ENCODE data around the gene CAMTA1. TPM values are rescaled to one million over a fixed set of nuclear protein-coding genes. Genes with fewer than 3 reads are reported as not detected.

CAMTA1 gene
- total RNA-seq, 2 experiments from 2014 or later: 39.3 to 48.8 TPM

- DNase-seq: no peak
- no peak overlapping the region for H3K4me3 Mint-ChIP-seq
- H3K27ac Mint-ChIP-seq: no peak overlapping the region
- no peaks in the 10 kb centered on the region for H3K36me3 Mint-ChIP-seq (ENCODE audit: low read depth)
- peaks cover 2% of the 10 kb centered on the region for H3K4me1 Mint-ChIP-seq
- ChIA-PET POLR2A (no interaction called here), CTCF (no interaction called here)
- H3K27me3 Mint-ChIP-seq: peaks cover 2% of the 10 kb centered on the region
- no peaks in the 10 kb centered on the region for H3K9me3 Mint-ChIP-seq
Measured at GRCh38 chr1:7292036-7292681, 506.9 kb downstream of the CAMTA1 start.

DNA sequence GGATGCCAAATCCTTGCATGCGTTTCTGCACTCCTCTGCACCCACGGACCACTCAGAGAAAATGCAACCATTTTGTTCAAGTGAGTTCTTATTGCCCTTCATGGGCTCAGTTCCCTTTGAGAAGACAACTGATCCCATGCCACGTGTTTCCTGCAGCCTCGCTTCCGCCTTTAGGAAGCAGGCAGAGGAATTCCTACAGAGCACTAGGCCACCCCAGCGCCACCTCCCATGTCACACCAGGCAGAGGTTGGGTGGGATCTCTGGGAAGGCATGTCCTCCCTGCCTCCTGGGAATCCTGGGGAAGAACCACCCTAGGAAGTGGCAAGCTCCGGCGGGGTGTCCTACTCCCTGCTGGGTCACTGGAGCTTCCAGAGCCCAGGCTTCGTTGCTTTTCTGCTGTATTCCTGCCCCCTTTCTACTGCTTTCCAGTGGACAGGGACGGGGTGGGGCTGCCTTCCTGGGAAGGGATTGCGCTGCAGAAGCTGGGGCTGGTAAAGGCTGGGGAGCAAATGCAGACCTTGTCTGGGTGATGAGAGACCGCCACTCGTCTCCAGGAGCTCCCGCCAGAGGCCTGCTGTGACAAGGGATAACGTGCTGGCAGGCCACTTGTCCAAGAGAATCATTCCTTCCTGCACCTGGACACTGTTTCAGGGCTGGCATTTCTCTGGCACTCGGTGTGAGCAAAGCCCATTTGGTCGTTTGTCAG, 507.6 kb downstream of the CAMTA1 start:
- Mint-ChIP-seq H3K4me3 (no peak overlapping the region), H3K9me3 (no peaks in the 10 kb centered on the region), H3K4me1 (peaks cover 2% of the 10 kb centered on the region), H3K27ac (no peak overlapping the region), H3K27me3 (peaks cover 2% of the 10 kb centered on the region), H3K36me3 (ENCODE audit: low read depth) (no peaks in the 10 kb centered on the region)
- no peak for DNase-seq
- ChIA-PET CTCF (no interaction called here), POLR2A (no interaction called here)

GRCh38 chr1:7293702-7294629, 508.7 kb downstream of the CAMTA1 start:
- Mint-ChIP-seq H3K4me3 (no peak overlapping the region), H3K27me3 (peaks cover 2% of the 10 kb centered on the region), H3K36me3 (ENCODE audit: low read depth) (no peaks in the 10 kb centered on the region), H3K4me1 (peaks cover 2% of the 10 kb centered on the region), H3K9me3 (no peaks in the 10 kb centered on the region), H3K27ac (no peak overlapping the region)
- no peak for DNase-seq
- CTCF ChIA-PET: interaction anchor here (0.6 kb wide), 1 partner anchor 31 kb away, joined by 3 read pairs; no protein-coding TSS in a partner anchor
- POLR2A ChIA-PET: no interaction called here

DNA sequence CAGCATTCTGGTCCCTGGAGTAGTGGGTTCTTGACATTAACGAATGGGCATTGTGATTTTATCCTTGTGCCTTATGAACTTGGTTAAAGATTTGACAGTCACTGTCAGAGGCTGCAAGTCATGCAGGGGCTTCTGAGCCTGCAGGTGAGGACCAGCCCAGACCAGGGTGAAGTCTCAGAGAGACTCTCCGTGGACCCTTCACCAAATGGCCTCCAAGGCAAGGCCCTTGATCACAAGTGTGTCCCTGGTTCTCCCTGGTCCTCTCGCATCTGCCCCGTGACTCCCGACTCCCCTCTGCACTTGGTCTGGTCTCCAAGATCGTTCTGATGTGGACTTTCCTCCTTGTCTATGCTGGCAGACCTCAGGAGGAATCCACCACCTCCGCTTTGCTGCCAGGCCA, 509.4 kb downstream of the CAMTA1 start:
- ChIA-PET POLR2A (no interaction called here), CTCF (no interaction called here)
- H3K27me3 Mint-ChIP-seq: peaks cover 5% of the 10 kb centered on the region
- H3K27ac Mint-ChIP-seq: no peak overlapping the region
- no peaks in the 10 kb centered on the region for H3K36me3 Mint-ChIP-seq (ENCODE audit: low read depth)
- H3K4me1 Mint-ChIP-seq: no peaks in the 10 kb centered on the region
- H3K4me3 Mint-ChIP-seq: no peak overlapping the region
- H3K9me3 Mint-ChIP-seq: no peaks in the 10 kb centered on the region
- no peak for DNase-seq

GRCh38 chr1:7295946-7296345, 510.7 kb downstream of the CAMTA1 start:
- DNase-seq: no peak
- Mint-ChIP-seq H3K36me3 (ENCODE audit: low read depth) (no peaks in the 10 kb centered on the region), H3K4me3 (no peak overlapping the region), H3K27ac (no peak overlapping the region), H3K27me3 (peaks cover 5% of the 10 kb centered on the region), H3K4me1 (no peaks in the 10 kb centered on the region), H3K9me3 (no peaks in the 10 kb centered on the region)
- CTCF ChIA-PET: no interaction called here
- POLR2A ChIA-PET: no interaction called here

GRCh38 chr1:7296968-7297367, 511.7 kb downstream of the CAMTA1 start:
- POLR2A ChIA-PET: no interaction called here
- no peak for DNase-seq
- Mint-ChIP-seq H3K4me3 (no peak overlapping the region), H3K9me3 (no peaks in the 10 kb centered on the region), H3K36me3 (ENCODE audit: low read depth) (no peaks in the 10 kb centered on the region), H3K4me1 (no peaks in the 10 kb centered on the region), H3K27me3 (peaks cover 5% of the 10 kb centered on the region), H3K27ac (no peak overlapping the region)
- CTCF ChIA-PET: no interaction called here

GRCh38 chr1:7298145-7298544, 512.9 kb downstream of the CAMTA1 start:
- Mint-ChIP-seq H3K27ac (no peak overlapping the region), H3K36me3 (ENCODE audit: low read depth) (no peaks in the 10 kb centered on the region), H3K9me3 (no peaks in the 10 kb centered on the region), H3K27me3 (peaks cover 5% of the 10 kb centered on the region), H3K4me3 (no peak overlapping the region), H3K4me1 (no peaks in the 10 kb centered on the region)
- ChIA-PET POLR2A (no interaction called here), CTCF (no interaction called here)
- no peak for DNase-seq

DNA sequence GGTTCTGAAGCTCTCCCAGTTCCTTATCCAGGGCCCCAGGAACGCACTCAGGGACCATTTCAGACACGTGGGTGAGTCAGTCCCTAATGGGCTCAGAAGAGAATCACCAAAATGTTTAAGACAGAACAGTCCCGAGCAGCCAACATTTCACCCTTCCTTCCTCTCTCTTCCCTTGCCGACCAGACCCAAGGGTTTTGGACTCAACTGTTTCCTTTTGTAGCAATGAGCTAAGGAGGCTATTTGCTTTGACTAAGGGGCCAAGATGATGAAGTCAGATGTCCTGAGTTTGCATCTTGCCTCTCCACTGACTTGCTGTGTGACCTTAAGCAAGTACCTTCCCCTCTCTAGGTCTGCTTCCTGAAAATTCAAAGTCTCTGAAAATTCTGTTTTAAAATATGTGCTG, 513.5 kb downstream of the CAMTA1 start:
- no peak for DNase-seq
- Mint-ChIP-seq H3K4me3 (no peak overlapping the region), H3K27me3 (peaks cover 5% of the 10 kb centered on the region), H3K9me3 (no peaks in the 10 kb centered on the region), H3K27ac (no peak overlapping the region), H3K36me3 (ENCODE audit: low read depth) (no peaks in the 10 kb centered on the region), H3K4me1 (no peaks in the 10 kb centered on the region)
- POLR2A ChIA-PET: no interaction called here
- CTCF ChIA-PET: no interaction called here

DNA sequence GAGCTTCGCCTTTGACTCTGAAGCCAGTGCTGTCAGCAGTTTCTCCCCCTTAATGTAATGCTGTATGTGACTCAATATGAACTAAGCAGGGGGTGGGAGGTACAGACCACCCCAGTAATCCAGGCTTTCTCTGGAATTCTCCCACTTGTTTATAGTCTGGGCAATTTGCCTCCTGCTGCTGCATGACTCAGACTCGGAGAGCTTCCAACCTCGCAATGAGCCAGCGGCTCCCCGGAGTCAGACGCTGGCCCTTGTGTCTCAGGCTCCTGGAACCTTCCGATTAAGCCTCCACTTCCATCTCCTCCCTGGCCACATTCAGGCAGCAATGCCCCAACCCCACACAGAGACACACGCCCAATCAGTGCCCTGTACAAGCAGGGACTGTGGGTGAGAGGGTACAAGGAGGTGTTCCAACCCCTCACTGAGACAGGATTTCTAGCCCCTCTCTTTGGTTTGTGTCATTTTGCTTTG, 514.1 kb downstream of the CAMTA1 start:
- POLR2A ChIA-PET: no interaction called here

DNA sequence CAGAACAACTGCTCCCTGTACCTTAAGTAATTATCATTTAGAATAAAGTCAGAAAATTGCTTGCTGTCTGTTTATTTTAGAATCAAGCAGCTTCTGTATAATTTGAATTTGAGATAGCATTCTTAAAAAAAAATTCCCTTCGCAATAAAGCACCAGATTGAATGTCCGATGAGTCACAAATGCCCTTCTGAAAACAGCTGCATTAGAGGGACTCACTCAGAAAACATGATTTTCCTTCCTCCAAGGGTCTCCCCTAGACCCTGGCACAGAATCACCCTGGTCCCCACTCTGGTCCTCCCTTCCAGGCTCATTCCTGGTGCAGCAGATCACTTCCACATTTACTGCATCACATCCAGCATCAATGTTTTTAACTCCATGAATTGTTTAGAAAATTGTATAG, 514.7 kb downstream of the CAMTA1 start:
- Mint-ChIP-seq H3K4me3 (no peak overlapping the region), H3K4me1 (no peaks in the 10 kb centered on the region), H3K27ac (no peak overlapping the region), H3K9me3 (no peaks in the 10 kb centered on the region), H3K36me3 (ENCODE audit: low read depth) (no peaks in the 10 kb centered on the region), H3K27me3 (peaks cover 5% of the 10 kb centered on the region)
- no peak for DNase-seq
- ChIA-PET POLR2A (no interaction called here), CTCF (no interaction called here)

More for the DNA sequence above, 514.1 kb downstream of the CAMTA1 start:
- DNase-seq: no peak
- no peak overlapping the region for H3K27ac Mint-ChIP-seq
- H3K36me3 Mint-ChIP-seq (ENCODE audit: low read depth): no peaks in the 10 kb centered on the region
- no peaks in the 10 kb centered on the region for H3K9me3 Mint-ChIP-seq
- H3K4me3 Mint-ChIP-seq: no peak overlapping the region
- CTCF ChIA-PET: no interaction called here
- no peaks in the 10 kb centered on the region for H3K4me1 Mint-ChIP-seq
- peaks cover 5% of the 10 kb centered on the region for H3K27me3 Mint-ChIP-seq

DNA sequence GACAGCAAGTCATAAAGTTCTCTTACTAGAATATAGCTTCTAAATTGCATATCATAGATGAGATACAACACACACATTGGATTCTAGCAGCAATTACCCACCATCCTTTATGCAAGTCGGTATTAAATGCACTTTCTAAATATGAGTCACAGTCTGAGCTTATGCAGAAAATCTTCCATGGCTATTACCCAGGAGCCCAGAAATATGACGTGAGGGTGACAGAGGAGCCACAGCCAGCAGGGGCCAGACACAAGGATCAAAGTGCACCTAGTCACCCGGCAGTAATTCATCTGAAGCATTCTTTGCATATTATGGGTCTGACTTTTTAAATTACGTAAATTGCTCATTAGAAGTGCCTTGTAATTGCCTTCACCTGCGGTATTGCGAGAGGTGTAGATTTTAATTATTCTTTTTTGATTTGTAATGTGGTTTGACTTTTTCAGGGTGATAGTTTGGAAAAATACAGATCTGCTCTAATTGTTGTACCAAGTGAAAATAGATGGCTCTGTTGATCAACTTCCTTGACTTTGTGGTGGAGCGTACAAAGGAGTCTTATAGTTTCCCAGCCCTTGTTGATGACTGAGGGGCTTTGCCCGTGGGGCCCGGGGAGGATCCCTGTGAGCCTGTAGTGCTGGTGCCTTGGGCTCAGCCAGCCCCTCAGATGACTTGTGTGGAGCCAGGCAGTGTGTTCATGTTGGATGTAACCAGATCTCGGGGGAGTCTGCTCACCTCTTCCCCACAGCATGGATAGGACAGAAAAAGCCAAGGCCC, 515.8 kb downstream of the CAMTA1 start:
- Mint-ChIP-seq H3K27me3 (peaks cover 8% of the 10 kb centered on the region), H3K4me3 (no peak overlapping the region), H3K4me1 (no peaks in the 10 kb centered on the region), H3K27ac (no peak overlapping the region), H3K36me3 (ENCODE audit: low read depth) (no peaks in the 10 kb centered on the region), H3K9me3 (no peaks in the 10 kb centered on the region)
- CTCF ChIA-PET: interaction anchor here (0.7 kb wide), 1 partner anchor 1786 kb away, joined by 6 read pairs; no protein-coding TSS in a partner anchor
- POLR2A ChIA-PET: no interaction called here
- DNase-seq: no peak

DNA sequence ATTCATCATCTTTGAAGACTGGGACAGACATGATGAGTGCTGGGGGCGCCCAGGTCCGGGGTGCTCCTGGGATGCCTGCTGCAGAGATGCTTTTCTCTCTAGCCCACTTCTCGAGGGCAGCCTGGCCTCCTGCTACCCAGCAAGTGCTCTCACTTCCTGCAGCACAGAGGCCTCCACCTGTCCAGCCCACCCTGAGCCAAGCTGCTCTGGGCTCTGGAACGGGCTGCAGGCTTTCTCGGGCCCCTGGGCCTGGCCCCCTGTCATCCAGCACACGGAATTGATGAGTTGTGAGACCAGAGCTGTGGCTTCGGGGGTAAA, 516.4 kb downstream of the CAMTA1 start:
- H3K9me3 Mint-ChIP-seq: no peaks in the 10 kb centered on the region
- H3K4me1 Mint-ChIP-seq: no peaks in the 10 kb centered on the region
- H3K27me3 Mint-ChIP-seq: peaks cover 9% of the 10 kb centered on the region
- no peaks in the 10 kb centered on the region for H3K36me3 Mint-ChIP-seq (ENCODE audit: low read depth)
- H3K4me3 Mint-ChIP-seq: no peak overlapping the region
- POLR2A ChIA-PET: no interaction called here
- no peak for DNase-seq
- no peak overlapping the region for H3K27ac Mint-ChIP-seq
- CTCF ChIA-PET: no interaction called here

- Mint-ChIP-seq H3K9me3 (no peaks in the 10 kb centered on the region), H3K36me3 (ENCODE audit: low read depth) (no peaks in the 10 kb centered on the region), H3K27ac (no peak overlapping the region), H3K27me3 (peaks cover 7% of the 10 kb centered on the region), H3K4me1 (no peaks in the 10 kb centered on the region), H3K4me3 (no peak overlapping the region)
- CTCF ChIA-PET: no interaction called here
- POLR2A ChIA-PET: no interaction called here
- DNase-seq: no peak
Measured at GRCh38 chr1:7302126-7302525, 516.9 kb downstream of the CAMTA1 start.
